CD4-positive, alpha-beta T cell treated with Interleukin-17A for 1 hour (primary cell): Measurements from ENCODE around the gene PWWP2B.
"Not testable (repeated sequence)": the region's sequence is repeated elsewhere in the genome, so short reads cannot be mapped to it uniquely, and the experiment has no call there.

Experiments used
- DNase-seq: peaks from one replicate; pipeline ENCODE4 v3.0.0-alpha.2; 2020

The PWWP2B gene

DNA sequence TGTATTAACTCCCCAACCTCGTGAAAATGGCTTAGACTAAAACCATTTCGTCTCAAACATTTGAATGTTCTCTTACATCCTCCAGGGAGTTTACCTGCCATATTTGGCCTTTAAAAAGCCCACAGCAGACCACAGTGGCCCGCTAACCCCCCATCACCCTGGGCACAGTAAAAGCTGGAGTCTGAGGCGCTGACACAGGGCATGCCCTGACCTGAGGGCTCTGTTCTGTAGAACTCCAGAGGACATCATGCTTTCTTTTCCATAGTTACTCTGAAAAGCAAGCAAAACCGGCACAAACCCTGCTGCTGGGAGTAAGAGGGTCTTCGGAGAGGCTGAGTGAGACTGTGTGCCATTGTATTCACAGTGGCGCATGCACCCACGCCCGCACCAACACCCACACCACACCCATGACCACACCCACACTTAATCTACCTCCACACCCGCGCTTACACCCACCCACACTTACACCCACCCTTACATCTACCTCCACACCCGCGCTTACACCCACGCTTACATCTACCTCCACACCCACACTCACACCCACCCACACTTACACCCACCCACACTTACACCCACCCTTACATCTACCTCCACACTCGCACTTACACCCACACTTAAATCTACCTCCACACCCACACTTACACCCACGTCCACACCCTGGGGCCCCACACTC is 32.9 kb upstream of the PWWP2B start:
- DNase-seq, result no peak

DNA sequence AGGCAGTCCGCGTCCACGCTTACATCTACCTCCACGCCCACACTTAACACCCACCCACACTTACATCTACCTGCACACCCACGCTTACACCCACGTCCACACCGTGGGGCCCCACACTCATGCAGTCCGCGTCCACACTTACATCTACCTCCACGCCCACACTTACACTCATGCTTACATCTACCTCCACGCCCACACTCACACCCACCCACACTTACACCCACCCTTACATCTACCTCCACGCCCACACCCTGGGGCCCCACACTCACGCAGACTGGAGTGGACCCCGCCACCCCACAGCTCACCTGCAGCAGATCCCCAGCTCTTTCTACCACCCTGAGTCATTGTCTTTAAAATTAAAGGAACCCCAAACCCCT is 32.4 kb upstream of the PWWP2B start:
- no peak for DNase-seq

DNA sequence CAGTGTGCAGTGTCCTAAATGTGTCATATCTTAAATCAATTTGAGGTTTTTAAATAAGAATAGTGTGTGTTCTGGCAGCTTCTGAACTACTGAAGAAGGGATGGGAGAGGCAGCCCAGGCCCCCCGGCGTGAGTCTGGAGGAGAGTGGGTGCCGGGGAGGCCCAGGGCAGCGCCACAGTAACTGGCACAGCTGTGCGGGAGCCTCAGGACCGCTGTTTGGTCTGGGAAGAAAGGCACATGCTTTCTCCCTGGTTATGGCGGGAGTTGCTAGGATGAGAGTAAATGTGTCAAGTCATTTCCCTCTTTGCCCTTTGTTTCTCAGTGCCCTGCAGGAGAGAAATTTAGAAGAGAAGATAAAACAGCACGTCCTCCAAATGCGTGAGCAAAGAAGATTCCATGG is 31.9 kb upstream of the PWWP2B start:
- no peak for DNase-seq

DNA sequence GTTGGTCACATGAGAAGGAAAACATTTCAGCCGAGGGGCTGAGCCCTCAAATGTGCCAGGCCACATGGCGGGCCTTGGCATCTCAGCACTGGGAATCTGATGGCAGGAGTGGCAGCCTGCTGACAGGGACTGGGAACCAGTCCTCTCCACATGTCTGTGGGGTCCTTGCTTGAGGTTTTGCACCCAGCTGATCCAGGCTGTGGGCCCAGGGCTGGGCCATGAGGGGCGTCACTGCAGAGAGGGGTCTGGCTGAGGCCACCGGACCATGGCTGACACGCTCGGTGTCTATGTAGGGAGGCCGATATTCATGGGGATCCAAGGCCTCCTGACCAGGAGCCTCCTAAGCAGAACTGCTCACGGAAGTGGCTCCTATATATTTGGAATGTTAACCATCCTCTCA is 31.0 kb upstream of the PWWP2B start:
- no peak for DNase-seq

DNA sequence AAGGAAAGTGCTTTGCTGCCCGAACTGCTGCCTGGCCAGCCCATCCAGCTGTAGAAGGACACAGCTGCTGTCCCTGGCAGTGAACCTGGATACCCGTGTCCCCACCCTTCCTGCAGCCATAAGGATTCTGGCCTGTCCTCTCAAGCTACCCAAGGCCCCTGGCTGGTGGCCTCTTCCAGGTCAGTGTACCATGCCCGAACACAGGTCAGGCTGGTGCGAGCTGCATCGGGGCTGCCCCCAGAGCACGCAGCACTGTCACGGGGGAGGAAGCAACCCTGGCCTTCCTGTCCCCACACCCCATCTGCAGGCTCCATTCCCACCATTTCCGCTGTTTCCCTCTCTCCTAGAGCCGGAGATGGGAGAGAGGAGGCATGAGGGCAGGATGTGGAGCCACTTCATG is 30.5 kb upstream of the PWWP2B start:
- DNase-seq, result no peak

DNA sequence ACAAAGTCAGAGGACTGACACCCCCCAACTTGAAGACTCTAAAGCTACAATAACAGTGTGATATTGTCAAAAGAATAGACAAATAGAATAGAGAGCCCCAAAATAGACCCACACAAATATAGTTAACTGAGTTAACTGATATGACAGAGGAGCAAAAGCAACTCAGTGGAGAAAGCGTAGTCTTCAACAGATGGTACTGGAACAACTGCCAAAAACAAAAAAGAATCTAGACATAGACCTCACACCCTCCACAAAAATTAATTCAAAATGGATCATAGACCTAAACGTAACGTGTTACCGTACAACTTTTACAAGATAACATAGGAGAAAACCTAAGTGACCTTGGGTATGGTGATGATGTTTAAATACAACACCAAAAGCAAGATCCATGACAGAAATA is 28.6 kb upstream of the PWWP2B start:
- DNase-seq, result no peak

DNA sequence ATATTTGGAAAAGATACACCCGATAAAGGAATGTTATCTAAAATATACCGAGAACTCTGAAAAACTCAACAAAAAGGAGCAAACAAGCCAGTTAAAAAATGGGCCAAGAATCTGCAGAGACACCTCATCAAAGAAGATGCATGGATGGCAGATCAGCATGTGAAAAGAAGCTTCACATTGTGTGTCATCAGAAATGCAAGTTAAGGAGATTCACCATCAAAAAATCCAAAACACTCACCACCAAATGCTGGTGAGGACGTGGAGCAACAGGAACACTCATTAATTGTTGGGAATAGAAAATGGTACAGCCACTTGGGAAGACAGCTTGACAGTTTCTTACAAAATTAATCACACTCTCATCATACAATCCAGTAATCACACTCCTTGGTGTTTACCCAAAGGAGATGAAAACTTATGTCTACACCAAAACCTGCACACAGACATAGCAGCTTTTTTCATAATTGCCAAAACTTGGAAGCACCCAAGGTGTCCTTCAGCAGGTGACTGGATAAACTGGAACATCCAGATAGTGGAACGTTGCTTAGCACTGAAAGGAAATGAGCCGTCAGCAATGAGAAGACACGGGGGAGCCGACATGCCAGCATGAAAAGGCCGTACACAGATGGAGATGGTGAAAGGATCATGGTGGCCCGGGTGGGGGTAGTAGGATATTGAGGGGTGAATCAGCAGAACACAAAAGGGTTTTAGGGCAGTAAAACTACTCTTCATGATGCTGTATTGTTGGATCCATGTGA is 27.9 kb upstream of the PWWP2B start:
- no peak for DNase-seq

DNA sequence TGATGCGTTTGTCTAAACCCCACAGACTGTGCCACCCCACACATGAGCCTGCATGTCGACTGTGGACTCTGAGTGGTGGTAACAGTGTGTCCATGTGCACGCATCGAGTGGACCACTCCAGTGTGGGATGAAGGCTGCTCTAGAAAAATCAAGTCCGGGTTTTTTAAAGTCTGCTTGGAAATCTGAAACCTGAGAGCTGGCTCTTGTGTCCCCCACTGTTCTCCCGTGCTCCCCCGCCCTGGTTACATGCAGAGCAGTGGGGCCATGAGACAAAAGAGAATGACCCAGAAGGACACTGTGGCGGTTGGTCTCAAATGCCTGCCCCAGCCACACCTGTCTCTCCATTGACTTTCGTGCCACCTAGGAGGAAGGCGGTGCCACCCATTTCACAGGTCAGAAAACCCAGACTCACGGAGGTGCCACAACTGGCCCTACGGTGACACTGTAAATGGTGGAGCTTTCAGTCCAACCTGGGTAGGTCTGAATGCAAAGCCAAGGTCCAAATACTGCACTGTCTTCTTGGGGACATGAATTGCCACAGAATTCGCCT is 27.3 kb upstream of the PWWP2B start:
- DNase-seq, result no peak

DNA sequence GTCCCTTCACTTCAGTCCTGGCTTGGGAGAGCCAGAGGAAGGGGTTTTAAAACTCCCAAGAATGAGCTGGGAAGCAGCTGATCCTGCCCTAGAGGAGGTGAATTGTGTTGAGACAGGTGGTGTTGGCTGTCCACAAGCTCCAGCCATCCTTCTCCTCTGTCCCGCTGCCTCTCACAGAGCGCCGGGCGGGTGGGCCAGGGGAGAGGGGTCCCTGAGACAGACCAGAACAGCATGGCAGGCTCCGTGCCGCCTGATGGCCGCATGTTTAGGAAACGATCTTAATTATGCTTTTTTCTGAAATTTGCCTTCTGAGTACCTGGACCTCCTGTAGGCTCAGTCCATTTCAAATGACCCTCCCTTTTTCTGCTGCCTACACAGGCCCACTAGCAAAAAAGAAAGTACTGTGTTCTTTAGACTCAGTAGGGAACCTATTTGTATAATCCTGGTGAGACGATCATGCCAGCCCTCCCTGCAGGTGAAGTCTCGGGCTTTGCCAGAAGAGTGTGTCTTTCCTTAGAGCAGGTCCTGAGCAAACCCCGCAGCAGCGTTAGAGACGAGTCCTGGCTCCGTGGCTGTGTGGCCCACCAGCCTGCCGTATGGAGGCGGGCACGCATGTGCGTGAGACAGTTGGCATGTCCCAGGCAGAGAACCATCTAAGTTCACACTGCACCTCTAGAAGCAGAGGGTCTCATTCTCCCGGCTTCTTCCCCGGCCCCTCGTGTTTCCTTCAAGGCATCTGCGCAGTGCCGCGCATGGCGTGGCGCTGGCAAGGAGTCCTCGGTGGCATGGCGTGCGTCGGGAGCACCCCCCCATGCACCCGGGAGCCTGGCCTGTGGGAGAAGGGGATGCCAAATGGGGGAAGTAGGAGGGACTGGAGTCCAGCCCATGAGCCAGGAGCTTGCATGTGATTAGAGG is 26.3 kb upstream of the PWWP2B start:
- no peak for DNase-seq

DNA sequence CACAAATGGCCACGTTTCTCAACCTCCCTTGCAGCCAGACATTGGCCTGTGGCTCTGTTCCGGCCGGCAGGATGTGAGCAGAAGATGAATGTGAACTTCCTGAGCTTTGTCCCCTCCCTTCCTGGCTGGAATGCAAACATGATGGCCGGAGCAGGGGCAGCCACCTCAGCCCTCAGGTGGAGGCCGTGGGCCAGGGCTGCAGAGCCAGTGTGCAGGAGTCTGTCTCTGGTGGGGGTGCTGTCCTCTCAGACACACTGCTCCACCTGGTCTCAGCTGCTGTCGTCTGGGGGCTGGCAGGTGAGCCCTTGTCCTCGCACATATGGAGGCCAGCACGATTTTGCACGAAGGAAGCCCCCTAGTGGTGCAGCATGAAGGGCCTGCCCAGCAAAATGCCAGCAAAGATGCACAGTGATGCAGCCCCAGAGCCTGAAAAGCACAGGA is 25.3 kb upstream of the PWWP2B start:
- no peak for DNase-seq

DNA sequence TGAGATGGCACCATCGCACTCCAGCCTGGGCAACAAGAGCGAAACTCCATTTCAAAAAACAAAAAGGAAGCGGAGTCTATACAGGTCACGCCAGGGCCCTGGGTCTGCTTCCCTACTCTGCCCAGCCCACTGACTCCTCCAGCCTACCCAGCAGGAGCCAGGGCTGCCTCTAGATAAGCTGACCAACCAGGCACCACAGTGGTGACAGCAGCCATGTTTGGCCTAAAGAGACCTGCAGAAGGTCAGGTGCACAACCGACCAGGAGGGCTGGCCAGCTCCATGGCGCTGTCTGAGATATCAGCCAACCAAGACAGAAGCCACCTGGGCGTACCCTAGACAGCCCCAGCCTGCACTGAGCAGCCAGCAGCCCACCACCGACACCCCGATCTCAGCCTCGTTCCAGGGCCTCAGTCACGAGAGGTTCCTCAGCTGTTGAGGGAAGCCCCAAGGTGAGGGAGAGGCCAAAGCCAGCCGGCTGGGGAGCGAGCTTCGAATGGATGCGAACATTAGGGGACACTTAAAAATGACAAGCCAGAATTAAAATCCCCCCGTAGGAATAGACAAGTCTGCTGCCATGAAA is 24.4 kb upstream of the PWWP2B start:
- no peak for DNase-seq

DNA sequence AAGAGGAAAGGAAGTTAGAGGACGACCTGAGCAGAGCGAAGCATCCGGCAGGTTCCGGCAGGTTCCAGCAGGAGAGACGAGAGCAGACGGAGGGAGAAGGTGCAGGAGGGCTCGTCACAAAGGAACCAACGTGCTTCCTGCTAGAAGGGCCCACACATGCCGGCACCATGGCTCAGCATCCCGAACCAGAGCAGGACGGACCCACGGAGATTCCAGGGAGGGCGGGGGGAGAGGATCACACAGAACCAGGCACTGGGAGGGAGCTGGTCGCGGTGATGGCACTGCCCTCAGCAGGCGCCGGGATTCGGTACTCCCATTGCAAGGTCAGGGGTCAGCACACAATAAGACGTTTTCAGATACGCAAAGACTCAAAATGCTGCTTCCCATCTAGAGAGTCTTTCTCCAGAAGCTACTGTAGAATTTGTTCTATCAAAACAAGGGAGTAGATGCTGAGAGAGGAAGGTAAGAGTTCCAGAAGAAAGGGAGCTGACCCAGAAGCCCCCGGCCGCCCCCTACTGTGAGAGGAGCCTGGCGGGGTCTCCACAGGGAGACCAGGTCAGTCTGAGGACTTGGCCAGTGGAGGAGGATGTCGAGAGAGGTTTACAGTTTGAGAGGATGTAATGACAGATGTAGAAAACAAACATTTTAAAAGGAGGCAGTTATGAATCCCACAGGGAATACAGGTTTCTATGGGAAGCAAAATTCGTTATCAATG is 23.6 kb upstream of the PWWP2B start:
- DNase-seq, result no peak

DNA sequence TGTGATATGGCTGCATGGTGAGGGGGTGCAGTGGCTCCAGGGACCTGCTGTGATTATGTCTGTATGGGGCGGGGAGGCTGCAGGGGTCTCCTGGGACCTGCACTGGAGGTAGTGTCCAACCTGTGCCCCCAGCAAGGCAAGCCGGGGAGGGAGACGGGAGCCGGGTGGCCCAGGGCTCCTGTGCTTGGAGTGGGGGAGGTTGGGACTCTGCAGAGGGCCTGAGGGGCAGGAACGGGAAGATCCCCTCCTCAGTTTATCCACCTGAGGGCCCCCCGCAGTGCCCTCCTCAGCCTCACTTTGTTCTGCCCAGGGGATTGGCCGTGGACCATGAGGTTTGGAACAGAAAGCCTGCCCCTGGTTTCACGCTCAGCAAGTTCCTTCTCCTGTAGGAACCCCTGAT is 22.8 kb upstream of the PWWP2B start:
- DNase-seq, result no peak

DNA sequence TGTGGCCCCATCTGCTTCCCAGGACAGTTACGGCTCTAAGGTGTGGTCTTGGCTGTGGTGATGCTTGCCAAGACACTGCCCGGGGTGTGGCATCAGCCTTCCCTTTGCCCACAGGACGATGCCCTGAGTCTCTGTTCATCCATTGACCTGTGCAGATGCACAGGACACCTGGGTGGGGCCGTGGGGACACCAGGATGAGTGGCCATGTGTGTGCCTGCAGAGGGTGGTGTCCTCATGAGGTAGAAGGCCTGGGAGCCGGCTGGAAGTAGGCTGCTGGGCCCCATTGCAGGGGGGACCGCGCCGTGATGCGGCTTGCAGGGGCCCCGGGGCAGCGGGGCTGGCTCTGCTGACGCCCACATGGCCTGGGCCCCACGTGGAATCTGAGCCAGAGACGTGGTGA is 22.4 kb upstream of the PWWP2B start:
- no peak for DNase-seq

DNA sequence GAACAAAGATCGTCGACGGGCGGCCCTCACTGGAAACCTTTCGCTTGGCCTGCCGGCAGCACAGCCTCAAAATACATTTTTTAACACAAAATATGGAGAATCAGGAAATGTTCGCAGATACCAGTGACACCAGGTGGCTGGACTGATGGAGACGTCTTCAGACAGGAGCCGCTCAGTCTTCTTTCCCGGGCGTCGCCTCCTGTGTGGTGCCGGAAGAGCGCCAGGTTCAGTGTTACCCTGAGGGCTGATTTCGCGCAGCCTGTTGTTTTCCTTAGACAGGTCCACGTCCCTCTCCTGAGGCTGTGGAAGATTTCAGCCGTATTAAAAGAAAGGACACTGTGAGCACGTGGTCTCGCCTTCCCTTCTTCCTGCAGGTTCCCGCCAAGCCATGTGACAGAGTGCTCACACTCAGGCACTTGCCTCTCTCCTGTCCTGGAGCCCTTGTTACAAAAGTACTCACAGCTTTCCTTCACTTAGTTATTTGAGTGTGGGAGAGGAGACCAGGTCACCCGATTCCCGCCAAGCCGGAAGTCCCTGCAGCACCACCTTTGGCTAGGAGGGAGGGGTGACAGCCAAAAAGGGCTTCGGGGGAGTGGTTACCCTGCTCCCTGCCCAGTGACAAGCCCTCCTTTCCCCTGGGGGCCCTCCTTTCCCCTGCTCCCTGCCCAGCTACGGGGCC is 21.7 kb upstream of the PWWP2B start:
- DNase-seq, result no peak

DNA sequence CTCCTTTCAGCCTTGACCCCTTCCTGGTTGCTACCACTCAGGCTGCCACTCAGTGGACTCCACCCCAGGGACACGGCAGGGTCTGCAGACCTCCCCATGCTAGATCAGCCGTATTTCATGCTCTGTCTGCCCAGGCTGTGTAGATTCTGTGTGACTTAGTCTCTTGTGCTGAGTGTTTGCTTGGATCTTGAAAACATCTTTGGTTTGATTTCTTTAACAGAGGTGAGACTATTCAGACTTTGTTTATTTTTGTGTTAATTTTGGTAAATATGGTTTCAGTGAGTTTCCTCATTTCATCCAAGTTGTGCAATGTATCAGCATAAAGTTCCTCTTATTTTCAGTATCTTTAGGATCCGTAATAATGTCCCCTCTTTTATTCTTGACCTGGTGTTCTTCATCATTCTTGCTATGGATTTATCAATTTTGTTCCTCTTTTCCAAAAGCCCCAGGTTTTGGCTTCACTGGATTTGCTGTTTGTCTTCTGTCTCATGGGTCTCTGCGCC is 21.2 kb upstream of the PWWP2B start:
- DNase-seq, result no peak

DNA sequence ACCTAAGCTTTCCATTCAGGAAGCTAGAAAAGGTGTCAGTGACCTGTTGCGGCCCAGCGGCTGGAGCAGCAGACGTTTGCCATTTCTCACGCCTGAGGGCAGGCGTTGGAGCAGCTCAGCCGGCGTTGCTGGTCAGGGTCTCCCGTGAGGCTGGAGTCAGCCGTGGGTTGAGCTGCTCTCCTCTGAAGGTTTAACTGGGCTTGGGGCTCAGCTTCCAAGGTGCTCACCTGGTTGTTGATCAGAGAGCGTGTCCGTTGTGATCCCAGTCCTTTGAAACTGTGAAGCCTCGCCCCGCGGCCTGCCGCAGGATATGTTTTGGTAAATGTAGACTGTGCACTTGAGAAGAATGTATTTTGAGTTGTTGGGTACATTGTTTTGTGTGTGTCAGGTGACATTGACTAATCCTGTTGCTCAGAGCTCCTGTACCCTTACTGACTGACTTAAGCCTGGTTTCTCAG is 20.6 kb upstream of the PWWP2B start:
- no peak for DNase-seq

DNA sequence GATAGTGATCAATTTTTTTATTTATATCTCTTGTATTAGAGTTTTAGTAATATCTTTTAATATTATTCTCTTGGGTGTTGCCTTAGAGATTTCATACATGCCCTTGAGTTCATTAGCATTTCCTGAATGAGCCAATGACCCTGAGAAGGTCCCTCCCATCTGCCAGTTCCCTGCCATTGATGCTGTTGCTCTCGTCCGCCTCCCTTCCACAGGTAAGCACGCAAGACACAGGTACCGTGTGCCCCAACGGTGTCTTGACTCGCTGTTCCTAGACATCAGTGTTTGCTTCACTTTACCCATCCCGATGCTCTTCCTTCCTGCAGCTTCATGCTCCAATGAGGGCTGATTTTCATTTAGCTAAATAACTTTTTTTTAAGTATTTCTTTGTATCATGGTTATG is 19.7 kb upstream of the PWWP2B start:
- DNase-seq, result no peak

DNA sequence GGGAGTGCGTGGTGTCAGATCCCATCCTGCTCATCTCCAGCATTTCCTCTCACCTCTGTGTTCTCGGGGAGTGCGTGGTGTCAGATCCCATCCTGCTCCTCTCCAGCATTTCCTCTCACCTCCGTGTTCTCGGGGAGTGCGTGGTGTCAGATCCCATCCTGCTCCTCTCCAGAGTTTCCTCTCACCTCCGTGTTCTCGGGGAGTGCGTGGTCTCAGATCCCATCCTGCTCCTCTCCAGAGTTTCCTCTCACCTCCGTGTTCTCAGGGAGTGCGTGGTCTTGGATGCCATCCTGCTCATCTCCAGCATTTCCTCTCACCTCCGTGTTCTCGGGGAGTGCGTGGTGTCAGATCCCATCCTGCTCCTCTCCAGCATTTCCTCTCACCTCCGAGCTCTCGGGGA is 18.0 kb upstream of the PWWP2B start:
- not testable (repeated sequence) for DNase-seq

DNA sequence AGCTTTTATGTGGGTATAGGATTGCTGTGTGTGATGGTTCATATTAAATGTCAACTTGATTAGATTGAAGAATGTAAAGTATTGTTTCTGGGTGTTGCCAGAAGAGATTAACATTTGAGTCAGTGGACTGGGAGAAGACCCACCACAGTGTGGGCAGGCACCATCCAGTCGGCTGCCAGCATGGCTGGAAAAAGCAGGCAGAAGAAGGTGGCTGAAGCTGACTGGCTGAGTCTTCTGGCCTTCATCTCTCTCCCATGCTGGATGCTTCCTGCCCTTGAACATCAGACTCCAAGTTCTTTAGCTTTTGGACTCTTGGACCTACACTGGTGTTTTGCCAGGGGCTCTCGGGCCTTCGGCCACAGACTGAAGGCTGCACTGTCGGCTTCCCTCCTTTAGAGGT is 16.0 kb upstream of the PWWP2B start:
- not testable (repeated sequence) for DNase-seq

DNA sequence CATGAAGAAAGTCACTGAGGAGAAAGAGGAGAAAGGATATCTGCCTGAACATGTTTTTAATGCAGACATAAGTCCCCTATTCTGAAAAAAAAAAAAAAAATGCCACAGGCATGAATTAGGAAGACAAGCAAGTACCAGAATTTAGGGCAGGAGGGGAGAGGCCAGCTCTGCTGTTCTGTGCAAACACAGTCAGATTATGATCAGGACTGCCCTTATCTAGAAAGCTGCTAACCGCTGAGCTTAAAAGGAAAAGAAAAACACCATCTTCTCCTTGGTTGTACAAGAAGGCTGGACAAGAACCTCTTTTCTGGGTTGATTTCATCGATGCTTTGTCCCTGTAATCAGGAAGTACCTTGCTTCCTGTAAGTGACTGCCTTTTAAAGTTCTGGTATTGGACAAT is 15.3 kb upstream of the PWWP2B start:
- no peak for DNase-seq
